ENCODE results near the gene ITPR1.

Gene ITPR1

GRCh38 chr3:4824926-4825325, 331.8 kb downstream of the ITPR1 start:
- H3K4me3 ChIP-seq (ENCODE audit: low read depth, low read length), result no peak overlapping the region
- H3K9me3 ChIP-seq (ENCODE audit: control insufficient read depth, insufficient read depth, low read depth, low read length), result no peaks in the 10 kb centered on the region
- POLR2A ChIA-PET, result interaction anchor here (1.4 to 1.6 kb wide), 3 partner anchors 11 to 158 kb away, joined by 3 to 6 read pairs (median 4); partner anchors contain the start of gene BHLHE40
- H3K27ac ChIP-seq (ENCODE audit: extremely low read depth, low read depth, low read length), result no peak overlapping the region
- CTCF ChIA-PET, result no interaction called here
- peaks cover 0 to 8% of the 10 kb centered on the region in 2 experiments; a peak in 1 of 3 replicates for H3K36me3 ChIP-seq (ENCODE audit: control insufficient read depth in 2 of 2, insufficient read depth in 1 of 2, low read length in 2 of 2)
- H3K4me1 ChIP-seq (ENCODE audit: control insufficient read depth, insufficient read depth, low read length), result peaks cover 3% of the 10 kb centered on the region
- no peak for TF ChIP-seq ZSCAN23 (tag by site-specific recombination; IDR thresholded peaks at IDR 0.05)
- no peak for TF ChIP-seq ZNF777 (tag by site-specific recombination; IDR thresholded peaks at IDR 0.05; ENCODE audit: borderline replicate concordance)
- peak; percentile 73 for TF ChIP-seq MYNN (tag by site-specific recombination; IDR thresholded peaks at IDR 0.05; ENCODE audit: borderline replicate concordance)
- TF ChIP-seq ZIC2 (tag by site-specific recombination; IDR thresholded peaks at IDR 0.05), result no peak
- TF ChIP-seq PRDM1 (tag by site-specific recombination; IDR thresholded peaks at IDR 0.05), result 0 out of 2 replicates have a peak, but pooled peaks have one; percentile 25
- TF ChIP-seq KLF17 (tag by site-specific recombination; IDR thresholded peaks at IDR 0.05), result peak; percentile 99
- peak; percentile 53; the same call in 1 of the 2 replicates for TF ChIP-seq ZNF398 (tag by site-specific recombination; IDR thresholded peaks at IDR 0.05)
- no peak for TF ChIP-seq ZNF707 (tag by site-specific recombination; IDR thresholded peaks at IDR 0.05)
- TF ChIP-seq ZNF148 (tag by site-specific recombination; IDR thresholded peaks at IDR 0.05; ENCODE audit: borderline replicate concordance), result no peak
- no peak for TF ChIP-seq ZNF362 (tag by site-specific recombination; IDR thresholded peaks at IDR 0.05)
- TF ChIP-seq ZBTB6 (tag by site-specific recombination; IDR thresholded peaks at IDR 0.05), result peak; percentile 80; the same call in 1 of the 2 replicates
- TF ChIP-seq ZNF792 (tag by site-specific recombination; IDR thresholded peaks at IDR 0.05), result no peak
- TF ChIP-seq SP7 (tag by site-specific recombination; IDR thresholded peaks at IDR 0.05), result peak; percentile 90
- no peak for TF ChIP-seq ZNF843 (tag by site-specific recombination; IDR thresholded peaks at IDR 0.05)
- peak; percentile 15; the same call in 1 of the 2 replicates for TF ChIP-seq PRDM10 (tag by site-specific recombination; IDR thresholded peaks at IDR 0.05)
- TF ChIP-seq OSR2 (tag by site-specific recombination; IDR thresholded peaks at IDR 0.05), result peak; percentile 58; the same call in 1 of the 2 replicates
- TF ChIP-seq BCL11A (tag by site-specific recombination; IDR thresholded peaks at IDR 0.05; ENCODE audit: low read depth), result no peak
- peak; percentile 56; the same call in 1 of the 2 replicates for TF ChIP-seq ZNF600 (tag by site-specific recombination; IDR thresholded peaks at IDR 0.05)
- peak; percentile 59 for TF ChIP-seq KLF1 (tag by site-specific recombination; IDR thresholded peaks at IDR 0.05)
- peak; percentile 41; the same call in 1 of the 2 replicates for TF ChIP-seq INSM2 (tag by site-specific recombination; IDR thresholded peaks at IDR 0.05)
- peak; percentile 54 for TF ChIP-seq PRDM6 (tag by site-specific recombination; IDR thresholded peaks at IDR 0.05)
- peak; percentile 24; the same call in 1 of the 2 replicates for TF ChIP-seq GLIS1 (tag by site-specific recombination; IDR thresholded peaks at IDR 0.05)
- TF ChIP-seq ZBTB7A (tag by site-specific recombination; IDR thresholded peaks at IDR 0.05; ENCODE audit: low read depth), result no peak

Data from HEK293 (cell line).